Stimulated activated naive CD4-positive, alpha-beta T cell treated with Interleukin-2 at 50 U/mL for 16 hours (primary cell): ENCODE results near the gene GLOD4.
A peak's percentile ranks its signal among the peaks of the same experiment; 100 is the strongest.
"Not testable (repeated sequence)": the region's sequence is repeated elsewhere in the genome, so short reads cannot be mapped to it uniquely, and the experiment has no call there.

ENCODE experiments used
- DNase-seq: peaks from one replicate; lab custom pipeline; 2025; lab: John Stamatoyannopoulos, UW

GLOD4 gene

DNA sequence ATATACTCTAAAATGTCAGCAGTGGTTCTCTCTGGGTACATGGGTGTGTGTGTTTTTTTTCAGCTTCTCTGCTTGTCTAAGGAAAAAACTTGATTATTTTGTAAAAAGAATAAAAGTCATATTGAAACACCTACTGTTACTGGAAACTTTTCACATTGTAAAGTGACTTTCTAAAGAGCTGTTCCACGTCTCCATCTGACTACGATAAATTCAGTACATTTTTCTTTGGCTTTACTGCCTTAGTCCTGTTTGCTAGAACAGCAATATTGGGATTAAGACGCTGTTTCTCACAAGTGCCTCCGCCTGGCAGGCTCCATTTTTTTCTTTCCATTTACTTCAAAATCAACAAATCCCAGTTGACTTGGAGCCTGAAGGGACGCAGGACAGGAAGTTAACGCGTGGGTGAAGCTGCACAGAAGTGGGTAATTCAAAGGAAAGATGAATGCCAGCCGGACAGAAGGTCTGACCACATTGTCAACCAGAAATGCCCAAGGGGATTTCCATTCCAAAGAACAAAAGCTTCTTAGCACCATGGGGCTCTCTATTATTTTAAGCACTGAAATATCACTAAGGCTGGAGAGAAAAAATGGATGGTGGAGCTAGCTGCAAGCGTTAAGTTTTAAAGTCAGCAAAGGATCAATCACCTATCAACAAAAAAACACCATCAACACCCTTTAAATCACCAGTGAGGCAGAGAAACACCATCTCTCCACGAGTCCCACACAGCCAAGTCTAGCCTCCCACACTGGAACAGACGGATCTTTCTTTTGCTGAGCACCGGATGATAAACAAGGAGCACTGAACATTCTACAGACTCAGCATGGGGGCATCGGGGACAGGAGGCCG, 8.4 kb downstream of the GLOD4 start:
- no peak for DNase-seq

DNA sequence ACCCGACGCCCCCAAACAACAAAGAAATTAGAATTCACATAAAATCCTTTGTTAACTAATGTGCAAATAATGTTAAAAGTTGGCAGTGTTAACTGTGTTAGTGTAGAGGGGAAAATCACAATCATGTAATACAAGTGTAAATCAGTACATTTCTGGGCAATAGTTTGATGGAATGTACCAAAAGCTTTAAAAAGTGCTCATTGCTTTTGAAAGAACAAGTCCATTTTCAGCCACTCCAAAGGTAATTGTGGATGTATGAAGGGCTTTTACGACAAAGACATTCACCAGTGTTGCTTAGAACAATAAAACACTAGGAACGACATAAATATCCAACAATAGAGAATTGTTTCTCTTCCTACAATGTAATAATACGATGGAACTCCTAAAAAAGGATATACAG, 9.1 kb downstream of the GLOD4 start:
- DNase-seq: no peak

DNA sequence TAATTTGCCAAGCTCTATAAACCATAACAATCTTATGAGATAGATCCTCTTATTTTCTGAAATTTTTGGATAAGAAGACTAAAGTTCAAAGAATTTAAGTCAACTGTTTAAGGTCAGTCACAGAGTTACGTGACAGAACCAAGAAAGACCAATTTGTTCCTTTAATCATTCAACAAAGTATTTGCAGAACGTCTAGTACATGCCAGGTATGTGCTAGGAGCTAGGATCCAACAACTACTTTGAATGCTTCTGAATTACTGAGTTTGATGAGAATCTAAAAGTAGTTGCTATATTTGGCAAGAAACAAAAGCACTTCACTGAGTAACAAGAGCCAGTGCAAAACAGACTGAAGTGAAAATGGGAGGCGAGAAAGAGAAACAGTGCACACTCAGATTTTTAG, 15.0 kb downstream of the GLOD4 start:
- no peak for DNase-seq

DNA sequence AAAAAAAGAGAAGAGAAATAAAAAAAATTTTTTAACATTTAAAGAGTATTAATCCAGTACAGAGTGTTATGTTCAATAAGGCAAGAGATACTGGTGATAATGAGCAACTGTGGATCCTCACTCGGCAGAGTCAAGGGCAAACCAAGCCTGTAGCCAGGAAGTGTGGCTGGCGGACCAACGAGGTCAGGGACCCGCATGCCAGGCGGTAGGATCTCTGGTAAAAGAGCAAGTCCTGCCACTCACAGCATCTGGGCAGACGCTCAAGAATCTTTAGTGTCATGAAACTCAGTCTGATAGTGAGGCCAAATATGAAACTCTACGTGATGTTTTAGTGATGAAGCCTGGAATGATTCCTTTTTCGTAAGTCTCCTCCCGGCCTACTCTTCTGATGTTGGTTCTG, 21.7 kb downstream of the GLOD4 start:
- DNase-seq: no peak

DNA sequence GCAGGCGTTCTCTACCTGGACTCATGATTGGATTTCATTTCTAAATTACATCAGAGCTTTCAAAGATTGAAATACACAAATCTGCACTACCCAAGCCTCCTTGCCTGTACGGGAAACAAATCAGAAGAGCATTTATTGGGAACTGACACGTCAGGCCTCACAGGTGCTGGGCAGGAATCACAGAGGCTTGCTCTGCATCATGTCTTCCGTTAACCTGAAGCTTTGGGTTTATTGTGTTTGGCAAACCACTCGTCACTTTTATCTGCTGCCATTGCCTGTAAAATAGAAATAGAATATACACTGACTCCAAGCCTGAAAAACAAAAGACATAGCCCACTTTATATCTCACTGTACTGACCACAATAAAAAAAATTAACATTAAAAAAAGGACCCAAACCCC, 22.1 kb downstream of the GLOD4 start:
- DNase-seq: no peak

DNA sequence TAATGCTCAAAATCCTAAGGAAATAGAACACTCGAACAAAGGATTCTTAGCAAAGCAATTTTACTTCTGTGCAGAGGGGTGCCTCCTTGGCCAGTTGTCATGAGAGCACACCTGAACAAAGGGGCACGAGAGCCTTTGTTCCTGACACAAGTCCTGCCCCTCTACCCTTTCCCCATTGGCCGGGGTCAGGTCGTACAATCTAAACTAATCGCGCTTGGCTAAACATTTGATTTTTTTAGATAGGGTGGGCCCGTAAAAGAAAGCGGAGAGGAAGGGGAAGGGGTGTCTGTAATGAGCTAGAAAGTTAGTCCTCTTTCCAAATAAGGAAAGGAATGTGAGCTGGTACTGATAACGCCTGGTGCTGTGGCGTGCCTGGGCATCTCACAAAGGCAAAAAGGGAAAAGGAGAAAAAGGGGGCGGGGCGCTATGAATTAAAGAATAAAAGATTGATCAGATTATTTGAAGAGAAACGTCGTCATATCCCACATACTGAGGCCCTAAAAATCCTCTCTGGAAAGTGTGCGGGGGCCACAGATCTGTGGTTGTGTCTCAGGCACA, 26.0 kb downstream of the GLOD4 start:
- not testable (repeated sequence) for DNase-seq

DNA sequence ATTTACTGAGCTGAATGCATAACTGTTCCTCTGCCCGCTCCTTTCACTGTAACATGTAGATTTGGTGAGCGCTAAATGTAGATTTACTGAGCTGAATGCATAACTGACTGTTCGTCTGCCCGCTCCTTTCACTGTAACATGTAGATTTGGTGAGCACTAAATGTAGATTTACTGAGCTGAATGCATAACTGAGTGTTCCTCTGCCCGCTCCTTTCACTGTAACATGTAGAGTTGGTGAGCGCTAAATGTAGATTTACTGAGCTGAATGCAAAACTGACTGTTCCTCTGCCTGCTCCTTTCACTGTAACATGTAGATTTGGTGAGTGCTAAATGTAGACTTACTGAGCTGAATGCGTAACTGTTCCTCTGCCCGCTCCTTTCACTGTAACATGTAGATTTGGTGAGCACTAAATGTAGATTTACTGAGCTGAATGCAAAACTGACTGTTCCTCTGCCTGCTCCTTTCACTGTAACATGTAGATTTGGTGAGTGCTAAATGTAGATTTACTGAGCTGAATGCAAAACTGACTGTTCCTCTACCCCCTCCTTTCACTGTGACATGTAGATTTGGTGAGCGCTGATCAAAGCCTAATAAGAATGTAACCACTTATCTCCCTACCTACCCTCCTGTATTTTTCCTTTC, 26.6 kb downstream of the GLOD4 start:
- not testable (repeated sequence) for DNase-seq

DNA sequence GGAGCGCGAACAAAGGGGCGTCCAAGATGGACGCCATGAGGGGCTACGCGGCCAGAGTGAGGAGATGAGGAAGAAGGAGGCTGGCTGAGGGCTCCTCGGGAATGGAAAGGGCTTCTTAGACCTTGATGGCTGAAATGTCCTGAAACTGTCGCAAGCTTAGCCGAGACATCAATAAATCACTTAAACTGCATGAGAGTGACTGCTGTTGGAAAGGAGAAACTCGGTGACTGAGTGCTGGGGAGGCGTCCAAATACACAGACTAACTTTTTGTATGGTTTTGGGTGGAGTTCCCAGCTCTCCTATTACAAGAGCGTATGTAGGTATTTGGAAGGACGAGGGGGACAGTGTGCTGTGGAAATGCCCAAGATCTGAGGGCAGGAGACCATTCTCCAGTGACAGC, 28.7 kb downstream of the GLOD4 start:
- no peak for DNase-seq

DNA sequence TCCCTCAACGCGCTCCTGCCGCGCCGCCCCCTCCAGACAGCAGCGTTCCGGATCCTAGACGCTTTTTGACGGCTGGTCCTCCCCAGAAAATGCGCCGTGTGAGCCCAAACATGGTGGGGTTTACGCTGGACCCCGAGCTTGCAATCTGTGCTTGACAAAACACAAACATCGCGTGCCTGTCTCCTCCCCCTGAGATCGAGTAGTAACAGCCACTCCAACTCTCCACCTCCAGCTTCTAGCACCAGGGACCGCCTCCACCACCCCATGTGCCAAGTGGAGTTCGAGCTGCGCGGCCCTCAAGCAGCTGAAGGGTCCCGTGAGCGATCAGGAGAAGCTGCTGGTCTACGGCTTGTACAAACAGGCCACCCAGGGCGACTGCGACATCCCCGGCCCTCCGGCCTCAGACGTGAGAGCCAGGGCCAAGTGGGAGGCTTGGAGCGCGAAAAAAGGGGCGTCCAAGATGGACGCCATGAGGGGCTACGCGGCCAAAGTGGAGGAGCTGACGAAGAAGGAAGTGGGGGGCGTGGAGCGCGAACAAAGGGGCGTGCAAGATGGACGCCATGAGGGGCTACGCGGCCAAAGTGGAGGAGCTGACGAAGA, 29.4 kb downstream of the GLOD4 start:
- DNase-seq: no peak

DNA sequence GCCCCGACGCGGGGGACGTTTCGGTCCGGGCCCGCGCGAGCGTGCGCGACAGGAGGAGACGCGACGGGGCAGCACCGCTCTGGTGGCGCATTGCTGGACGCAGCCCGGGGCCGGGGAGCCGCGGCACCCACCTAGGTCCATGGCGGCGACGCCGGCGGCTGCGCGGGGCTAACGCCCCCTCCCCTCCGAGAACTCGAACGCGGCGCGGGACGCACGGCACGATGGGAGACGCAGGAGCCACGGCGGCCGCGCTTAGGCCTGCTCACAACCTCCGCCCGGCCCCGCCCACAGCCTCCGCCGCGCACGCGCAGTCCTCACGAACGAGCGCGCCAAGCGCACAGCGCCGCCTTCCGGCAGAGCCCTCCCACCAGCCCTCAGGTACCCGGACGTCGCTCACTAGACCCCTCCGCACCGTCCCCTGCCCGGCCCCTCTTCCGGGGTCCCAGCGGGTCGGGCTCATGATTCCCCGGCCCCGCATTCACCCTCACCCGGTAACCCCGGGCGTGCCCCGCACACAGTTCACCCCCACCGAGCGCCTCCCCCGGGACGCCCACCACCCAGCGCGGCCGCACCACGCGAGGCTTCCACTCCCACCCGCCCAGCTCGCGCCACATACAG, 30.0 kb downstream of the GLOD4 start, which contains the start of gene GEMIN4:
Gene GEMIN4, minus strand, starts transcription at position 263 of the 618 bp plus-strand sequence. Its CDS starts 122 bp downstream, at position 141.
- peak; percentile 96 for DNase-seq

DNA sequence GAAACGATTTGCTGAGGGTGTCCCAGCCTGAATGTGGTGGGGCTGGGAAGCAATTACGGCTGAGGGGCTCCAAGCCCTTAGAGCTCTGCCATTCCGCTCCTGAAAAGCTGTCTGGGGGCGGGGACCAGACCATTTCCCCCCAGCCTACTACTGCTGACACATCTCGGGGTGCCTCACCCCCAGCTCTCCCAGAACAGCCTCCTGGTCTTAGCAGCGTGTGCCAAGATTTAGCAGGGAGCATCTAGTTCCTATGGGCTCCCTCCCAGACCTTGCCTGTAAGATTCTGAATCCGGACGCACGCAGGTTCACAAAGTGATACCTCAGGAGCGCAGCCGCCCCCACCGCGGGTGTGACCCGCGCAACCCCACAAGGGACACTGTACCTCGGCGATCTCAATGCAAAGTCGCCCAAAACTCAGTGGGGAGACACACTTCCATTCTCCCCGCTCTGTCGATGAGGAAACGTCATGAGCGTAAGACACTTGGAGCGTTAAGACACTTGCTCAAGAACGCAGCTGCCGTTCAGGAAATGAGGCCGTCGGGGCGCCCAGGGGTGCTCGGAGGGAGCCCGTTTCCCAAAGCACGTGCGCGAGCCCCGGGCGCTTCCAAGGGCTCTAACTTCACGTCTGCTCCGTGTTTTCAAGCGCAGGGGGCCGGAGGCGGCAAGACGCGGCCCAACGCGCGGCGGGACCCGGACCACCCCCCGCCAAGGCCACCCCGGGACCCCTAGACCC, 30.6 kb downstream of the GLOD4 start:
- peak; percentile 54 for DNase-seq

DNA sequence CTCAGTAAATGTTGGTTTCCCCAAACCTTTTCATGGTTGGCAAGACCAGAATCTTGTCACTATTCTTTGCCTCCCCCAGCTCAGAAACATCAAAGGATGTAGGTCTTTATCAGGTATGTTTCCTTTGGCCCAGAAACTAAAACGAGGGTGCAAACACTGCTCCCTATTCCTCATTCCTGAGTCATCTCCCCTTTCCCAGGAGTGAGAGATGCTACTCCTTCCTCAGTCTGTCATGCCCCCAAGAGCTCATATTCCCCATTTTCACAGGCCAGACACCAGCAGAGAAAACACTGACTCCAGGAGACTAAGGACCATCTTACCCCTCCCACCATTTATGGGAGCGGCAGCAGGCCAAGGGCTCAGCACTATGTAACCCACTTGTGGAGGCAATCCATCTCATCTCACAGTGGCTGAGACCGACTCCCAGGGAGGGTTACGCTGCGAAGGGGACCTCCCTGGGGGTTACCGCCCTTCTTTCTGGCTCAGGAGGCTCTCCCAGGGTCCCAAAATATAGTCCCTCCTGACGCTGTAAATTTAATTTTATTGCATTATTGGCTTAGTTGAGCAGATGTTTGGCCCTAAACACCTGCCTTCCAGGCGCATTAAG, 31.5 kb downstream of the GLOD4 start:
- no peak for DNase-seq

DNA sequence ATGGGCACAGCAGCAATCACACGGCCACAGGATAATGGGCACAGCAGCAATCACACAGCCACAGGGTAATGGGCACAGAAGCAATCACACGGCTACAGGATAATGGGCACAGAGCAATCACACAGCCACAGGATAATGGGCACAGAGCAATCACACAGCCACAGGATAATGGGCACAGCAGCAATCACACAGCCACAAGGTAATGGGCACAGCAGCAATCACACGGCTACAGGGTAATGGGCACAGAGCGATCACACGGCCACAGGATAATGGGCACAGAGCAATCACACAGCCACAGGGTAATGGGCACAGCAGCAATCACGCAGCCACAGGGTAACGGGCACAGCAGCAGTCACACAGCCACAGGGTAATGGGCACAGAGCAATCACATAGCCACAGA, 32.7 kb downstream of the GLOD4 start:
- not testable (repeated sequence) for DNase-seq

DNA sequence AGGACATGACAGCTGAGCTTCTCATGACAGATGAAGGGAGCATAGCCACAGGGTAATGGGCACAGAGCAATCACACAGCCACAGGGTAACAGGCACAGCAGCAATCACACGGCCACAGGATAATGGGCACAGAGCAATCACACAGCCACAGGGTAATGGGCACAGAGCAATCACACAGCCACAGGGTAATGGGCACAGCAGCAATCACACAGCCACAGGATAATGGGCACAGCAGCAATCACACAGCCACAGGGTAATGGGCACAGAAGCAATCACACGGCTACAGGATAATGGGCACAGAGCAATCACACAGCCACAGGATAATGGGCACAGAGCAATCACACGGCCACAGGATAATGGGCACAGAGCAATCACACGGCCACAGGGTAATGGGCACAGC, 33.5 kb downstream of the GLOD4 start:
- DNase-seq: not testable (repeated sequence)

DNA sequence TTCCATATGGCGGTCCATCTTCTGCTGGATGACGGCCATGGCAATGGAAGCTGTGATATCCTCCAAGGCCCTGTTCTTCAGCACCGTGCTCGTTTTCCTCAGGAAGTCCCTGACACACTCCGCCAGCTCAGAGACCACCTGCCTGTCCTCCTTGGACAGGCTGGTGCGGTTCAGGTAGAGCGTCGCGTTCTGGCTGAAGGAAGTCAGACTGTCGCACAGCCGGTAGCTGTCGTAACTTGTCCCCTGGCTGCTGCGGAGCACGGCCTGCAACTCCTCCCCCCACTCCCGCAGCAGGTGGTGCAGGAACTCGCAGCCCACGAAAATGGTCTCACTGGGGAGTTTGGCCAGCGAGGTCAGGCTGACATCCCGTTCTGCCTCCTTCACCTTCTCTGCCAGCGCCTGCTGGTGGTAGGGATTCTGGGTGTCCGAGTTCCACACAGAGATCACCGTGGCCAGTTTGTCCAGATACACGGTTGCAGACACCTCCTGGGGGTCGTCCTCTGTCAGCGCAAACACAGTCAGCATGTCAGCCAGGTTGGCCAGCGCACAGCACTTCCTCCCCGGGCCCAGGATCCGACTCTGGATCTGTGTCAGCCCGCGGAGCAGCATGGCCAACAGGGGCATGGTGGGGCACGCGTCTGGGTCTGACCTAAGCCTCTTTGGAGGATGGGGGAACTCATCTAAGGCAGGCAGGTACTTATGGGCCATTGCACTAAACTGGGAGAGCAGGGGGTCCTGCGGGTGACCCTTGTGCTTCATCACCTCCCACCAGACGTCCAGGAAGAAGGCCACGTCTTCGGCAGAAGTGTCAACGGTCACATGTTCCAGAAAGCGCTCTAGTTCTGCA, 35.1 kb downstream of the GLOD4 start:
- no peak for DNase-seq

DNA sequence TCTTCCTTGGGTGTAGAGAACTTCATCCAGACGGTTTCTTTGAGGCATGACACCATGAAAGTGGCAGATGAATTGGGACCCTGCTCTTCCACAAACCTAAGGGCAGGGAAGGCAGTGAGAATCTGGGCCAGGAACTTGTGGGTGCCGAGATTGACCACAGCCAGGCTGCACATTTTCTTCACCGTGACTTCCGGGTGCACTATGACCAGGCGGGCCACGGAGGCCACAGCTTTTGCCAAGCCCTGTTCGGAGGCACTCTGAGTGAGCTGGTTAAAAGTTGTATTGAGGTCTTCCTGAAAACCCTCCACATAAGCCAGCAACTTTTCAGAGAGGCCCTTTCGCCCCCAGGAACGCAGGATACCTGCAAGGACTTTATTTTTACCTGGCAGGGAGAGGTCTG, 35.9 kb downstream of the GLOD4 start:
- no peak for DNase-seq

DNA sequence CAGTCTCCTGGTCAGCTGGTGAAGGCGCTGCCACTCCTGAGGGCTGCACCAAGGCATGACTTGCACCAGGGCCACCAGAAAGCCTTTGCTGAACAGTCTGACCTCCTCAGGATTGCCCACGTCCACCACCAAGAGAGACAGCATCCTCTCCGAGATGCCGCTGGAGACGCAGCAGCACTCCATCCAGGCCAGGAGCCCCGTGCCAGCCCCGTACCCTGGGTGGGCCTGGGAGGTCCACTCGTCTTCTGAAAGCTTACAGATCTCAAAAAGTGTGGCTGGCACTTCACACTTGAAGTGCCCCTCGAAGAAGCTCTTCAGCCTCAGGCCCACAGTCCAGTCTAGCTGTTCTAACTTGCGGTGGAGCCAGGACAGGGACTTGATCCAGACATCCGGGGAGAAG, 36.7 kb downstream of the GLOD4 start:
- DNase-seq: no peak

DNA sequence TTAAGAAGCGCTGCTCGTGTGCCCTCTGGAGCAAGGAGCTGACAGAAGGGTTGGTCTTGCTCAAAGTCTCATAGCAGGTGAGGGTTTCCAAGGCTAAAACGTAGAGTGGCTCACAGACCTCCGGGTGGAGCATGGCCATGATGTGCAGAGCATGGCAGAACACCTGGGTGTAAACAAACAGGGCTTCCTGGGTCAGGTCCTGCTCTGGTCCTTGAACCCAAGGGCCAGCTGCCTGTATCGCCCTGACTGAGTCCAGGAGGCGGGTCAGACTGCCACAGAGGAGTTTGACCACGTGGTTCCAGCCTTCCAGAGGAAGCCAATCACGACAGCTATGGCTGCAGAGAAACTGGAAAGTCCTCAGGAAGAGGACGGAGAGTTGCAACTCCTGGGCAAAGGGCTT, 37.1 kb downstream of the GLOD4 start:
- DNase-seq: no peak

DNA sequence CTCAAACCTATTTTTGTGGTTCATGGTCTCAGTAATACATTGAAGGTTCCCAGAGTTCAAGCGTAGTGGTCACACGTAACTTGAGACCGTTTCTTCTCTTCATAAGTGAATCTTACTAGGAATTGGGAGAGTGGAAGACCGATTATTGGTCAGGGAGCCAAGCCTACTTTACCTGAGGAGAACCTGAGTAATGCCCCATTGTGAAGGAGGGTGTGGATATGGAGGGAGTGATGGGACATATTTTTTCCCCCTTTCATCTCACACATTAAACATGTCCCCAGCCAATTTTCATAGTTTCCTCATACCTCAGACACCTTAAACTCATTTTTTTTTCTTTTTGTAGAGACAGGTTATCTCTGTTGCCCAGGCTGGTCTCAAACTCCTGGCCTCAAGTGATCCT, 38.9 kb downstream of the GLOD4 start:
- no peak for DNase-seq

DNA sequence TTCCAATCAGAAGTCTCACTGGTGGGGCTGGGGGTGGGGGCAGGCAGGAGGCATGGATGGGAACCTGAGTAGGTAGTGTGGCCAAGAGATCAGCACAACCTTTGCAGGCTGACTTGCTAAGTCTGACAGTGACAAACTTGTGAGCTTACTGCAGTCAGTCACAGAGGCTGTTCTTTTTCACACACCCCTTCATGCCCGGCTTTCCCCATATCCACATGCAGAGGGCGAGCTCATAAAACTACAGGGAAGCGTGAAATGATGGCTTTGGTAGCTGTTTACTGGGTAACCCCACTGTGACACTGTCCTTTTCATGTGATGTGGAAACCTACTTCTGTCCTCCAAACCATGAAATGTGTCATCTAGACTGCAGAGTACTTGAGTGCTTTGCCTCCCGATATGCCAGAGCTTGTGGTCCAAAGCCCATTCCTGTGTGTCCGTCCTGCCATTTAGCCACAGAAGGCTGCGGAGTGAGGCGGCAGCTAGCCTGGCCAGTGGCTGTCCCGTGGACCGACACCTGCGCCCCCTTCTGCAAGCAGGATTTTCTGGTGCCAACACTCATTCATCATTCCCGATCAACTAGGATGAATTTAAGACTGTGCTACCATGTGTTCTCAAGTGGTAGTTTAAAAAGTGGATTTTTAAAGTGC, 39.8 kb downstream of the GLOD4 start:
- no peak for DNase-seq
